ENCODE data around the gene MCM5. TPM values are rescaled to one million over a fixed set of nuclear protein-coding genes. Genes with fewer than 3 reads are reported as not detected.

MCM5 gene
- total and polyA plus RNA-seq, 7 donors: 9.9 to 42.6 (median 13.4) TPM

- Histone ChIP-seq H3K4me1 (peaks cover 0 to 48% (median 31%) of the 10 kb centered on the region in 4 donors), H3K27ac (peak overlapping the region in 1 of 4 donors; percentile 84), H3K36me3 (no peaks in the 10 kb centered on the region), H3K4me3 (no peak overlapping the region), H3K27me3 (no peaks in the 10 kb centered on the region), H3K9me3 (no peaks in the 10 kb centered on the region)
- no peak for DNase-seq
- 94 to 95% methylated on average over 8 of the region's 8 CpGs for WGBS, 2 donors
- intact Hi-C loops (cut with DNase I): loop anchor here (5.0 kb wide), 1 partner anchor 174 kb away; no protein-coding TSS in a partner anchor
- TF ChIP-seq POLR2A (IDR thresholded peaks at IDR 0.05) (no peak), EP300 (IDR thresholded peaks at IDR 0.05) (no peak), POLR2AphosphoS5 (IDR thresholded peaks at IDR 0.05) (no peak), CTCF (IDR thresholded peaks at IDR 0.05) (no peak)
These were observed 48.6 kb downstream of the MCM5 start for GRCh38 chr22:35448523-35448922.

- Histone ChIP-seq H3K27ac (no peak overlapping the region), H3K27me3 (no peaks in the 10 kb centered on the region), H3K4me3 (no peak overlapping the region), H3K36me3 (no peaks in the 10 kb centered on the region), H3K4me1 (peaks cover 0 to 36% (median 29%) of the 10 kb centered on the region in 4 donors), H3K9me3 (no peaks in the 10 kb centered on the region)
- 86 to 89% methylated on average over 17 of the region's 17 CpGs for WGBS, 2 donors
- no peak for DNase-seq
- TF ChIP-seq POLR2AphosphoS5 (IDR thresholded peaks at IDR 0.05) (no peak), EP300 (IDR thresholded peaks at IDR 0.05) (no peak), CTCF (IDR thresholded peaks at IDR 0.05) (no peak), POLR2A (IDR thresholded peaks at IDR 0.05) (no peak)
- intact Hi-C loops (cut with DNase I): loop anchor here (5.0 kb wide), 1 partner anchor 172 kb away; no protein-coding TSS in a partner anchor
These were observed 50.1 kb downstream of the MCM5 start for GRCh38 chr22:35449829-35450689.

- no peak for DNase-seq
- 85 to 88% methylated on average over 18 of the region's 18 CpGs for WGBS, 2 donors
- TF ChIP-seq POLR2A (IDR thresholded peaks at IDR 0.05) (no peak), POLR2AphosphoS5 (IDR thresholded peaks at IDR 0.05) (no peak), CTCF (IDR thresholded peaks at IDR 0.05) (no peak), EP300 (IDR thresholded peaks at IDR 0.05) (no peak)
- no peak overlapping the region for H3K27ac ChIP-seq
- H3K9me3 ChIP-seq: no peaks in the 10 kb centered on the region
- no peaks in the 10 kb centered on the region for H3K36me3 ChIP-seq
- no peak overlapping the region for H3K4me3 ChIP-seq
- intact Hi-C loops (cut with DNase I): no loop called here
- no peaks in the 10 kb centered on the region for H3K27me3 ChIP-seq
- H3K4me1 ChIP-seq: peaks cover 0 to 26% (median 22%) of the 10 kb centered on the region in 4 donors
These were observed 51.1 kb downstream of the MCM5 start for GRCh38 chr22:35450824-35451569.

- no peak for TF ChIP-seq POLR2A (IDR thresholded peaks at IDR 0.05)
- no peak for TF ChIP-seq EP300 (IDR thresholded peaks at IDR 0.05)
- TF ChIP-seq CTCF (IDR thresholded peaks at IDR 0.05): no peak
- no peak for TF ChIP-seq POLR2AphosphoS5 (IDR thresholded peaks at IDR 0.05)
- Histone ChIP-seq H3K27me3 (no peaks in the 10 kb centered on the region), H3K4me3 (no peak overlapping the region), H3K36me3 (no peaks in the 10 kb centered on the region), H3K27ac (peak overlapping the region in 1 of 4 donors; percentile 27), H3K9me3 (no peaks in the 10 kb centered on the region), H3K4me1 (peaks cover 0 to 20% (median 16%) of the 10 kb centered on the region in 4 donors)
- DNase-seq: no peak
- WGBS, 2 donors: 89 to 90% methylated on average over 7 of the region's 7 CpGs
- intact Hi-C loops (cut with DNase I): no loop called here
These were observed 51.7 kb downstream of the MCM5 start for GRCh38 chr22:35451592-35451991.
